CD14-positive monocyte (primary cell): Measurements from ENCODE around the gene BRS3. TPM values are rescaled to one million over a fixed set of nuclear protein-coding genes. Genes with fewer than 3 reads are reported as not detected.

Experiments used
- DNase-seq, 3 donors: peaks; one replicate each; pipeline ENCODE4 v3.0.0-alpha.2; 2011 to 2022
- H2AFZ ChIP-seq: 2 replicates; pipeline ENCODE4 v1.6.0; 2012; ENCODE audit warnings: mild to moderate bottlenecking, low read depth, low read length, inconsistent platforms; ENCODE audit not compliant: insufficient read depth, poor library complexity, severe bottlenecking
- H3K27ac ChIP-seq, 2 donors: 1 replicate in 1 of 2; 2 replicates in 1 of 2; pipeline ENCODE4 v1.5.1; 2012 to 2013; ENCODE audit warnings: low read length in 2 of 2, control low read depth in 1 of 2, inconsistent platforms in 1 of 2, low read depth in 1 of 2, mild to moderate bottlenecking in 1 of 2
- H3K27me3 ChIP-seq, 2 donors: one replicate each; pipeline versions ENCODE4 v1.6.0 to v1.6.1; 2011 to 2013; ENCODE audit warnings: low read length in 2 of 2; ENCODE audit not compliant: control insufficient read depth in 2 of 2, insufficient read depth in 2 of 2
- H3K36me3 ChIP-seq, 2 donors: replicated peaks in 1 of 2; 1 replicate in 1 of 2; 2 replicates in 1 of 2; pipeline versions ENCODE4 v1.5.1 to v1.6.1; 2012 to 2013; ENCODE audit warnings: low read length in 2 of 2, control low read depth in 1 of 2, inconsistent platforms in 1 of 2, mild to moderate bottlenecking in 1 of 2; ENCODE audit not compliant: insufficient read depth in 2 of 2, control insufficient read depth in 1 of 2
- H3K4me1 ChIP-seq, 2 donors: 1 replicate in 1 of 2; 2 replicates in 1 of 2; pipeline versions ENCODE4 v1.5.1 to v1.6.1; 2012 to 2013; ENCODE audit warnings: low read length in 2 of 2, control low read depth in 1 of 2, inconsistent platforms in 1 of 2, mild to moderate bottlenecking in 1 of 2, moderate library complexity in 1 of 2; ENCODE audit not compliant: insufficient read depth in 2 of 2, control insufficient read depth in 1 of 2
- H3K4me2 ChIP-seq: replicated peaks from 2 replicates; pipeline ENCODE3; 2012; ENCODE audit warnings: low read length, moderate library complexity, mild to moderate bottlenecking; ENCODE audit not compliant: poor library complexity, severe bottlenecking; ENCODE audit errors: extremely low read depth
- H3K4me3 ChIP-seq, 3 experiments: fragments of 200-600 bp in 1 of 3; sonication (generic) in 1 of 3; replicated peaks in 1 of 3; 1 replicate in 2 of 3; 2 replicates in 1 of 3; pipeline ENCODE4 v1.5.1; 2011 to 2013; ENCODE audit warnings: low read length in 3 of 3, mild to moderate bottlenecking in 3 of 3, control low read depth in 2 of 3, low read depth in 2 of 3, inconsistent platforms in 1 of 3, moderate library complexity in 1 of 3
- H3K79me2 ChIP-seq: 2 replicates; pipeline ENCODE4 v1.6.0; 2012; ENCODE audit warnings: mild to moderate bottlenecking, control low read depth, inconsistent platforms, low read length, moderate library complexity; ENCODE audit not compliant: insufficient read depth
- H3K9ac ChIP-seq: 2 replicates; pipeline ENCODE4 v1.6.0; 2017; ENCODE audit warnings: low read length, mild to moderate bottlenecking; ENCODE audit not compliant: insufficient read depth, poor library complexity, severe bottlenecking
- H3K9me3 ChIP-seq, 2 donors: replicated peaks in 1 of 2; 1 replicate in 1 of 2; 2 replicates in 1 of 2; pipeline versions ENCODE4 v1.5.1 to v1.6.1; 2012 to 2013; ENCODE audit warnings: low read length in 2 of 2, control low read depth in 1 of 2; ENCODE audit not compliant: control insufficient read depth in 1 of 2, insufficient read depth in 1 of 2
- H4K20me1 ChIP-seq: 2 replicates; pipeline ENCODE4 v1.6.0; 2012; ENCODE audit warnings: mild to moderate bottlenecking, low read length, control low read depth, moderate library complexity; ENCODE audit not compliant: insufficient read depth
- H3K27ac Mint-ChIP-seq, 7 donors: one replicate each; pipeline ENCODE4 v1.8.0; 2020; ENCODE audit warnings: mild to moderate bottlenecking in 7 of 7, mixed read lengths in 7 of 7, moderate library complexity in 6 of 7, inconsistent platforms in 2 of 7
- H3K27me3 Mint-ChIP-seq, 3 donors: one replicate each; pipeline ENCODE4 v1.8.0; 2021 to 2022; ENCODE audit warnings: low read depth in 3 of 3, mild to moderate bottlenecking in 3 of 3, mixed read lengths in 3 of 3, moderate library complexity in 3 of 3, inconsistent platforms in 1 of 3
- H3K36me3 Mint-ChIP-seq, 2 donors: one replicate each; pipeline ENCODE4 v1.8.0; 2020; ENCODE audit warnings: mixed read lengths in 2 of 2, inconsistent platforms in 1 of 2, mild to moderate bottlenecking in 1 of 2
- H3K4me1 Mint-ChIP-seq: one replicate; pipeline ENCODE4 v1.8.0; 2020; ENCODE audit warnings: mild to moderate bottlenecking, mixed read lengths
- H3K4me3 Mint-ChIP-seq, 2 donors: one replicate each; pipeline ENCODE4 v1.8.0; 2020; ENCODE audit warnings: mild to moderate bottlenecking in 2 of 2, mixed read lengths in 2 of 2, moderate library complexity in 1 of 2
- H3K9me3 Mint-ChIP-seq, 7 donors: one replicate each; pipeline ENCODE4 v1.8.0; 2020 to 2022; ENCODE audit warnings: mixed read lengths in 7 of 7, mild to moderate bottlenecking in 6 of 7, moderate library complexity in 6 of 7, inconsistent platforms in 2 of 7
- CTCF ChIP-seq: fragments of 200-600 bp; IDR thresholded peaks from one replicate; pipeline ENCODE4 v1.8.0; 2022; ENCODE audit warnings: antibody characterized with exemption, mild to moderate bottlenecking
- WGBS: methylation state at CpG from one replicate; pipeline ENCODE4 v1.1.5; 2013; ENCODE audit warnings: missing lambda C conversion rate; ENCODE audit not compliant: insufficient coverage; 5-methylcytosine and 5-hydroxymethylcytosine counted together
- intact Hi-C, 2 donors: fragments of 100-400 bp; cut with micrococcal nuclease; formaldehyde crosslinking; loops; one replicate each; pipeline versions ENCODE4 v1.15.0 to v1.15.1; 2023
- polyA plus RNA-seq, 3 donors: library from polyadenylated mRNA; depleted of rRNA in 1 of 3; unstranded in 2 of 3; stranded (reverse) in 1 of 3; fragments of 300-500 nt in 2 of 3; fragments of >200 nt in 1 of 3; fragmentation: Illumina TruSeq in 2 of 3; gene quantifications; 1 replicate in 2 of 3; 2 replicates in 1 of 3; pipeline ENCODE4 v1.2.3, GENCODE V29; 2012 to 2021

The BRS3 gene
- polyA plus RNA-seq, 3 donors, result not detected

GRCh38 chrX:136480383-136480782 lies 7.4 kb upstream of the BRS3 start:
- no peak overlapping the region for H3K9ac ChIP-seq
- no CpG with 5 or more reads among the region's 4 CpGs for WGBS
- Mint-ChIP-seq H3K4me3 (no peak overlapping the region), H3K27ac (no peak overlapping the region), H3K4me1 (no peaks in the 10 kb centered on the region), H3K9me3 (peaks cover 0 to 3% (median 0%) of the 10 kb centered on the region in 7 donors), H3K36me3 (no peaks in the 10 kb centered on the region), H3K27me3 (peaks cover 0 to 4% (median 4%) of the 10 kb centered on the region in 3 donors)
- H3K4me1 ChIP-seq, result no peaks in the 10 kb centered on the region
- no peak overlapping the region for H2AFZ ChIP-seq
- H3K9me3 ChIP-seq, result no peaks in the 10 kb centered on the region
- no peak for DNase-seq
- H3K4me3 ChIP-seq, result no peak overlapping the region
- no peaks in the 10 kb centered on the region for H3K79me2 ChIP-seq
- no peaks in the 10 kb centered on the region for H3K36me3 ChIP-seq
- H3K4me2 ChIP-seq, result no peak overlapping the region
- no peak for TF ChIP-seq CTCF
- intact Hi-C loops, result no loop called here
- no peaks in the 10 kb centered on the region for H3K27me3 ChIP-seq
- H3K27ac ChIP-seq, result no peak overlapping the region
- H4K20me1 ChIP-seq, result no peaks in the 10 kb centered on the region

GRCh38 chrX:136488706-136489105 lies 959 bp downstream of the BRS3 start:
- Histone ChIP-seq H3K4me2 (no peak overlapping the region), H3K4me3 (no peak overlapping the region), H3K27me3 (no peaks in the 10 kb centered on the region), H4K20me1 (no peaks in the 10 kb centered on the region), H3K36me3 (no peaks in the 10 kb centered on the region), H3K4me1 (no peaks in the 10 kb centered on the region), H3K27ac (no peak overlapping the region), H3K79me2 (no peaks in the 10 kb centered on the region), H3K9me3 (no peaks in the 10 kb centered on the region), H3K9ac (no peak overlapping the region), H2AFZ (no peak overlapping the region)
- peaks cover 2 to 7% (median 4%) of the 10 kb centered on the region in 3 donors for H3K27me3 Mint-ChIP-seq
- no peak overlapping the region for H3K27ac Mint-ChIP-seq
- no peaks in the 10 kb centered on the region for H3K9me3 Mint-ChIP-seq
- intact Hi-C loops, result no loop called here
- no peak overlapping the region for H3K4me3 Mint-ChIP-seq
- 80% methylated on average over 1 of the region's 5 CpGs for WGBS
- DNase-seq, result no peak
- peaks cover 7% of the 10 kb centered on the region for H3K4me1 Mint-ChIP-seq
- no peak for TF ChIP-seq CTCF
- H3K36me3 Mint-ChIP-seq, result no peaks in the 10 kb centered on the region
